ENCODE measurements around the gene AFF1. TPM values are rescaled to one million over a fixed set of nuclear protein-coding genes. Genes with fewer than 3 reads are reported as not detected.
A peak's percentile ranks its signal among the peaks of the same experiment; 100 is the strongest.

The AFF1 gene
- total RNA-seq, 3 donors from 2014 or later, result 84.0 to 150 (median 120) TPM

- Histone ChIP-seq H3K9me3 (no peaks in the 10 kb centered on the region), H3K4me3 (no peak overlapping the region), H3K36me3 (ENCODE audit: low read depth) (no peaks in the 10 kb centered on the region), H3K4me1 (ENCODE audit: low read depth) (peaks cover 42% of the 10 kb centered on the region)
- TF ChIP-seq CTCF (IDR thresholded peaks at IDR 0.05), result no peak
- no peak for DNase-seq
- no peak for ATAC-seq
- intact Hi-C loops (cut with DNase I, micrococcal nuclease), result no loop called here
Measured at GRCh38 chr4:87055311-87055710, 120.5 kb downstream of the AFF1 start.

GRCh38 chr4:87056881-87057280, 122.1 kb downstream of the AFF1 start:
- intact Hi-C loops (cut with DNase I, micrococcal nuclease), result no loop called here
- Histone ChIP-seq H3K36me3 (ENCODE audit: low read depth) (no peaks in the 10 kb centered on the region), H3K4me3 (no peak overlapping the region), H3K9me3 (no peaks in the 10 kb centered on the region), H3K4me1 (ENCODE audit: low read depth) (peaks cover 50% of the 10 kb centered on the region)
- ATAC-seq (peak; percentile 74), DNase-seq (peak in 1 of 3 donors; percentile 42)
- TF ChIP-seq CTCF (IDR thresholded peaks at IDR 0.05), result no peak

GRCh38 chr4:87057835-87058355, 123.1 kb downstream of the AFF1 start:
- no peak for DNase-seq
- H3K9me3 ChIP-seq, result no peaks in the 10 kb centered on the region
- no peak for TF ChIP-seq CTCF (IDR thresholded peaks at IDR 0.05)
- no peak for ATAC-seq
- H3K36me3 ChIP-seq (ENCODE audit: low read depth), result no peaks in the 10 kb centered on the region
- no peak overlapping the region for H3K4me3 ChIP-seq
- intact Hi-C loops (cut with DNase I, micrococcal nuclease), result no loop called here
- H3K4me1 ChIP-seq (ENCODE audit: low read depth), result peaks cover 48% of the 10 kb centered on the region

- Histone ChIP-seq H3K9me3 (no peaks in the 10 kb centered on the region), H3K36me3 (ENCODE audit: low read depth) (no peaks in the 10 kb centered on the region), H3K4me1 (ENCODE audit: low read depth) (peaks cover 44% of the 10 kb centered on the region), H3K4me3 (no peak overlapping the region)
- intact Hi-C loops (cut with DNase I, micrococcal nuclease), result no loop called here
- DNase-seq (peak in 1 of 3 donors; percentile 47), ATAC-seq (peak; percentile 33)
- no peak for TF ChIP-seq CTCF (IDR thresholded peaks at IDR 0.05)
Measured at GRCh38 chr4:87058356-87059073, 123.7 kb downstream of the AFF1 start.

- peak; percentile 84 for ATAC-seq
Measured at GRCh38 chr4:87060957-87061356, 126.1 kb downstream of the AFF1 start.

More at GRCh38 chr4:87060957-87061356, 126.1 kb downstream of the AFF1 start:
- intact Hi-C loops (cut with DNase I, micrococcal nuclease), result no loop called here
- H3K4me3 ChIP-seq, result no peak overlapping the region
- peaks cover 34% of the 10 kb centered on the region for H3K4me1 ChIP-seq (ENCODE audit: low read depth)
- no peak for DNase-seq
- TF ChIP-seq CTCF (IDR thresholded peaks at IDR 0.05), result no peak
- no peaks in the 10 kb centered on the region for H3K9me3 ChIP-seq
- H3K36me3 ChIP-seq (ENCODE audit: low read depth), result no peaks in the 10 kb centered on the region
